Breast epithelium (tissue), 3 donors: Measurements from ENCODE around the gene ANXA6.

Source experiments
- POLR2A ChIP-seq: fragments of 450-650 bp; IDR thresholded peaks from one replicate; pipeline ENCODE4 v1.6.1; 2016; ENCODE audit warnings: antibody characterized with exemption, mild to moderate bottlenecking, moderate library complexity
- TF ChIP-seq, protein P1 (sequence below), 3 donors: fragments of 450-650 bp; IDR thresholded peaks; one replicate each; pipeline ENCODE4 v1.5.1; 2016 to 2017; ENCODE audit warnings: antibody characterized with exemption in 3 of 3, mild to moderate bottlenecking in 3 of 3, moderate library complexity in 3 of 3

DNA sequence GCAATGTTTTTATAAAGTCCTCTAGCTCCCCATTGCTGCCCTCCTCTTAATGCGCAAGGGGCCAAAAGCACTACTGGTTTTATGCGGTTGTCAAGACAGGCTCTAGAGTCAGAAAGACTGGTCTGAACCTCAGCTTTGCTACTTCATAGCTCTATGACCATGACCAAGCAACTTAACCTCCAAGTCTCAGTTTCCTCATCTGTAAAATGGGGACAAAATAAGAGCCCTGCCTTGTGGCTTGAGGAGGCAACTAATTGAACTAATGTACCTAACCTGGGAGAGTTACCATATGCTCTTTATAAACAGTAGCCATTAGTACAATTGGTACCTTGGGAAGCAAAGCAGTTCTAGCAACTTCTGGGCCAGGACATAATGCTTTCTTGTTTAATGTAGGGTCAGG lies 36.5 kb downstream of the ANXA6 start:
- TF ChIP-seq, protein P1, sequence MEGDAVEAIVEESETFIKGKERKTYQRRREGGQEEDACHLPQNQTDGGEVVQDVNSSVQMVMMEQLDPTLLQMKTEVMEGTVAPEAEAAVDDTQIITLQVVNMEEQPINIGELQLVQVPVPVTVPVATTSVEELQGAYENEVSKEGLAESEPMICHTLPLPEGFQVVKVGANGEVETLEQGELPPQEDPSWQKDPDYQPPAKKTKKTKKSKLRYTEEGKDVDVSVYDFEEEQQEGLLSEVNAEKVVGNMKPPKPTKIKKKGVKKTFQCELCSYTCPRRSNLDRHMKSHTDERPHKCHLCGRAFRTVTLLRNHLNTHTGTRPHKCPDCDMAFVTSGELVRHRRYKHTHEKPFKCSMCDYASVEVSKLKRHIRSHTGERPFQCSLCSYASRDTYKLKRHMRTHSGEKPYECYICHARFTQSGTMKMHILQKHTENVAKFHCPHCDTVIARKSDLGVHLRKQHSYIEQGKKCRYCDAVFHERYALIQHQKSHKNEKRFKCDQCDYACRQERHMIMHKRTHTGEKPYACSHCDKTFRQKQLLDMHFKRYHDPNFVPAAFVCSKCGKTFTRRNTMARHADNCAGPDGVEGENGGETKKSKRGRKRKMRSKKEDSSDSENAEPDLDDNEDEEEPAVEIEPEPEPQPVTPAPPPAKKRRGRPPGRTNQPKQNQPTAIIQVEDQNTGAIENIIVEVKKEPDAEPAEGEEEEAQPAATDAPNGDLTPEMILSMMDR (IDR thresholded peaks at IDR 0.05), result no peak
- TF ChIP-seq POLR2A, result no peak
